ENCODE measurements around the gene HAL. TPM values are rescaled to one million over a fixed set of nuclear protein-coding genes. Genes with fewer than 3 reads are reported as not detected.

Gene HAL
- total and polyA plus RNA-seq, 2 of the 13 experiments (the other 11 are each of a cell fraction or from before 2014, with no cell fraction given), result 0.89 to 37.8 TPM

DNA sequence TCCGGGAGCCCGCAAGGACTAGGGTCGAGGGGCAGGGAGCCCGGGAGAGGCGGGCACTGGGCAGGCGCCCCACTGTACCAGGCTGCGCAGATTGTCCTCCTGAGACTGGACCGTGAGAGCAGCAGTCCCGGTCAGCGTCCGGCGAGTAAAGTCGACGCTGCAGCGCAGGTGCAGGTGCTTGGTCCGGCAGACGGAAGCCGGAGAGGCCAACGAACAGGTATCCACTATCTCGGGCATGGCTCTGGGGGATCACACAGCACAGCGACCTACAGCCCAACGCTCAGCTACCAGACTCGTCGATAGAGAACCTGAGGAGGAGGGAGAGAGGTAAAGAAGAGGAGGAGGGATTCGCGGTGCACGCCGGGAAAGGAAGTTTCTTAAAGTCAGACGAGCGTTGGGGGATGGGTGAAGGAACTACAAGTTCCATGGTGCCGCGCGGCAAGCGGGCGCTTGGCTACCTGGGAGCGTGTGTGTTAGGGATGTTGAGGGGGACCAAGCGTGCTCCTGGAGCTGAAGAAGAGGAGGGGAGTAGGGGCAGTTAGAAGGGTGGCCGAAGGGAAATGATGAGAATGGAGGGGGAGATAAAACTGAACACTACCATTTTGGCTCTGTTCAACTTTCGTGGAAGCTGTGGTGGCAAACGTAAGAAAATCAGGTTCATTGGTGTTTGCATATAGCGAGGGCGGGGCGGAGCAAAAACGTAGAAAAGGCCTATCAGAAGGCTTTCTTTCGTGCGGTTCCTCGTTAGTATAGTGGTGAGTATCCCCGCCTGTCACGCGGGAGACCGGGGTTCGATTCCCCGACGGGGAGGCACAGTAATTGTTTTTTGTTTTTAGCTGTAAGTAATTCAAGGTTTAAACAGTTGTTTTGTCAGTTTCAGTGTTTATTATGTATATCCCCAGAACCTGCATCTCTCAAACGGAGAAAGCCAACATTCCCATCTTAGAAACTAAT lies 39.4 kb upstream of the HAL start, which contains the start of gene LTA4H (continued):
- TF ChIP-seq, protein P1, sequence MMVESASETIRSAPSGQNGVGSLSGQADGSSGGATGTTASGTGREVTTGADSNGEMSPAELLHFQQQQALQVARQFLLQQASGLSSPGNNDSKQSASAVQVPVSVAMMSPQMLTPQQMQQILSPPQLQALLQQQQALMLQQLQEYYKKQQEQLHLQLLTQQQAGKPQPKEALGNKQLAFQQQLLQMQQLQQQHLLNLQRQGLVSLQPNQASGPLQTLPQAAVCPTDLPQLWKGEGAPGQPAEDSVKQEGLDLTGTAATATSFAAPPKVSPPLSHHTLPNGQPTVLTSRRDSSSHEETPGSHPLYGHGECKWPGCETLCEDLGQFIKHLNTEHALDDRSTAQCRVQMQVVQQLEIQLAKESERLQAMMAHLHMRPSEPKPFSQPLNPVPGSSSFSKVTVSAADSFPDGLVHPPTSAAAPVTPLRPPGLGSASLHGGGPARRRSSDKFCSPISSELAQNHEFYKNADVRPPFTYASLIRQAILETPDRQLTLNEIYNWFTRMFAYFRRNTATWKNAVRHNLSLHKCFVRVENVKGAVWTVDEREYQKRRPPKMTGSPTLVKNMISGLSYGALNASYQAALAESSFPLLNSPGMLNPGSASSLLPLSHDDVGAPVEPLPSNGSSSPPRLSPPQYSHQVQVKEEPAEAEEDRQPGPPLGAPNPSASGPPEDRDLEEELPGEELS (CRISPR knock-in tag; IDR thresholded peaks at IDR 0.05), result peak; percentile 38
- no peak; the same call in 1 of the 2 replicates for TF ChIP-seq MEIS2 (CRISPR knock-in tag; IDR thresholded peaks at IDR 0.05)
- TF ChIP-seq, protein P2, sequence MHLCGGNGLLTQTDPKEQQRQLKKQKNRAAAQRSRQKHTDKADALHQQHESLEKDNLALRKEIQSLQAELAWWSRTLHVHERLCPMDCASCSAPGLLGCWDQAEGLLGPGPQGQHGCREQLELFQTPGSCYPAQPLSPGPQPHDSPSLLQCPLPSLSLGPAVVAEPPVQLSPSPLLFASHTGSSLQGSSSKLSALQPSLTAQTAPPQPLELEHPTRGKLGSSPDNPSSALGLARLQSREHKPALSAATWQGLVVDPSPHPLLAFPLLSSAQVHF (CRISPR knock-in tag; IDR thresholded peaks at IDR 0.05), result no peak
- TF ChIP-seq, protein P3, sequence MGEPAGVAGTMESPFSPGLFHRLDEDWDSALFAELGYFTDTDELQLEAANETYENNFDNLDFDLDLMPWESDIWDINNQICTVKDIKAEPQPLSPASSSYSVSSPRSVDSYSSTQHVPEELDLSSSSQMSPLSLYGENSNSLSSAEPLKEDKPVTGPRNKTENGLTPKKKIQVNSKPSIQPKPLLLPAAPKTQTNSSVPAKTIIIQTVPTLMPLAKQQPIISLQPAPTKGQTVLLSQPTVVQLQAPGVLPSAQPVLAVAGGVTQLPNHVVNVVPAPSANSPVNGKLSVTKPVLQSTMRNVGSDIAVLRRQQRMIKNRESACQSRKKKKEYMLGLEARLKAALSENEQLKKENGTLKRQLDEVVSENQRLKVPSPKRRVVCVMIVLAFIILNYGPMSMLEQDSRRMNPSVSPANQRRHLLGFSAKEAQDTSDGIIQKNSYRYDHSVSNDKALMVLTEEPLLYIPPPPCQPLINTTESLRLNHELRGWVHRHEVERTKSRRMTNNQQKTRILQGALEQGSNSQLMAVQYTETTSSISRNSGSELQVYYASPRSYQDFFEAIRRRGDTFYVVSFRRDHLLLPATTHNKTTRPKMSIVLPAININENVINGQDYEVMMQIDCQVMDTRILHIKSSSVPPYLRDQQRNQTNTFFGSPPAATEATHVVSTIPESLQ (CRISPR knock-in tag; conservative IDR thresholded peaks at IDR 0.05), result 0 out of 2 replicates have a peak, but pooled peaks have one; percentile 81
- TF ChIP-seq ZNF746 (CRISPR knock-in tag; IDR thresholded peaks at IDR 0.05), result peak; percentile 10; the same call in 1 of the 2 replicates
- TF ChIP-seq ZNF703 (CRISPR knock-in tag; IDR thresholded peaks at IDR 0.05; ENCODE audit: borderline replicate concordance), result no peak
- TF ChIP-seq ZNF776 (CRISPR knock-in tag; IDR thresholded peaks at IDR 0.05), result no peak
- TF ChIP-seq ZNF260 (CRISPR knock-in tag; IDR thresholded peaks at IDR 0.05; ENCODE audit: borderline replicate concordance, low read depth), result no peak
- peak; percentile 69; the same call in 1 of the 2 replicates for TF ChIP-seq ZNF709 (CRISPR knock-in tag; IDR thresholded peaks at IDR 0.05)
- TF ChIP-seq TGIF2 (CRISPR knock-in tag; IDR thresholded peaks at IDR 0.05), result 0 out of 2 replicates have a peak, but pooled peaks have one; percentile 18
- TF ChIP-seq, protein P4, sequence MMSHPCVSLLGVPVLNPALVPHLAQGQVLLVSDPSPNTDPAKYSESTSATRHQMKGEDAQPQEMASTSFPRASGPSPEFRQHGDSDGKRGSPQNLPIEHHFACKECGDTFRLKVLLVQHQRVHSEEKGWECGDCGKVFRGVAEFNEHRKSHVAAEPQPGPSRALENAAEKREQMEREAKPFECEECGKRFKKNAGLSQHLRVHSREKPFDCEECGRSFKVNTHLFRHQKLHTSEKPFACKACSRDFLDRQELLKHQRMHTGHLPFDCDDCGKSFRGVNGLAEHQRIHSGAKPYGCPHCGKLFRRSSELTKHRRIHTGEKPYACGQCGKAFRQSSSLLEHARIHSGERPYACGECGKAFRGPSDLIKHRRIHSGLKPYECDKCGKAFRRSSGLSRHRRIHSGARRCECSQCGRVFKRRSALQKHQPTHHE (CRISPR knock-in tag; IDR thresholded peaks at IDR 0.05; ENCODE audit: borderline replicate concordance), result no peak; the same call in 1 of the 2 replicates
- peak; percentile 93 for TF ChIP-seq HCFC1 (IDR thresholded peaks at IDR 0.05; ENCODE audit: low read depth, low read length)
- no peak for TF ChIP-seq ZNF850 (CRISPR knock-in tag; conservative IDR thresholded peaks at IDR 0.05)
- TF ChIP-seq KLF12 (CRISPR knock-in tag; IDR thresholded peaks at IDR 0.05; ENCODE audit: borderline replicate concordance), result peak; percentile 94
- 0 out of 2 replicates have a peak, but pooled peaks have one; percentile 54 for TF ChIP-seq ARNT2 (CRISPR knock-in tag; IDR thresholded peaks at IDR 0.05; ENCODE audit: low read depth)
- TF ChIP-seq MXI1 (IDR thresholded peaks at IDR 0.05; ENCODE audit: borderline replicate concordance, low read depth, low read length), result no peak
- peak; percentile 15; the same call in 1 of the 2 replicates for TF ChIP-seq MIER3 (CRISPR knock-in tag; IDR thresholded peaks at IDR 0.05; ENCODE audit: borderline replicate concordance)
- TF ChIP-seq ZNF143 (CRISPR knock-in tag; IDR thresholded peaks at IDR 0.05), result peak; percentile 97
- peak; percentile 74; the same call in 1 of the 2 replicates for TF ChIP-seq ZNF768 (CRISPR knock-in tag; IDR thresholded peaks at IDR 0.05)
- TF ChIP-seq KLF13 (CRISPR knock-in tag; IDR thresholded peaks at IDR 0.05), result no peak
- TF ChIP-seq, protein P5, sequence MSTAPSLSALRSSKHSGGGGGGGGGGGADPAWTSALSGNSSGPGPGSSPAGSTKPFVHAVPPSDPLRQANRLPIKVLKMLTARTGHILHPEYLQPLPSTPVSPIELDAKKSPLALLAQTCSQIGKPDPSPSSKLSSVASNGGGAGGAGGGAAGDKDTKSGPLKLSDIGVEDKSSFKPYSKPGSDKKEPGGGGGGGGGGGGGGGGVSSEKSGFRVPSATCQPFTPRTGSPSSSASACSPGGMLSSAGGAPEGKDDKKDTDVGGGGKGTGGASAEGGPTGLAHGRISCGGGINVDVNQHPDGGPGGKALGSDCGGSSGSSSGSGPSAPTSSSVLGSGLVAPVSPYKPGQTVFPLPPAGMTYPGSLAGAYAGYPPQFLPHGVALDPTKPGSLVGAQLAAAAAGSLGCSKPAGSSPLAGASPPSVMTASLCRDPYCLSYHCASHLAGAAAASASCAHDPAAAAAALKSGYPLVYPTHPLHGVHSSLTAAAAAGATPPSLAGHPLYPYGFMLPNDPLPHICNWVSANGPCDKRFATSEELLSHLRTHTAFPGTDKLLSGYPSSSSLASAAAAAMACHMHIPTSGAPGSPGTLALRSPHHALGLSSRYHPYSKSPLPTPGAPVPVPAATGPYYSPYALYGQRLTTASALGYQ (CRISPR knock-in tag; IDR thresholded peaks at IDR 0.05), result no peak; the same call in 1 of the 2 replicates
